GM21825 (cell line): Measurements from ENCODE around the gene LARP1.
"Not testable (repeated sequence)": the region's sequence is repeated elsewhere in the genome, so short reads cannot be mapped to it uniquely, and the experiment has no call there.

Experiments
- ATAC-seq: cut with Tn5 transposase; IDR thresholded peaks from one replicate; pipeline ENCODE4 v1.9.1; 2021; ENCODE audit warnings: mild to moderate bottlenecking, moderate library complexity; ENCODE audit not compliant: unreplicated experiment

Gene LARP1

GRCh38 chr5:154820383-154820782 lies 65.2 kb downstream of the LARP1 start:
- ATAC-seq, result no peak

GRCh38 chr5:154822896-154823295 lies 67.7 kb downstream of the LARP1 start:
- ATAC-seq, result not testable (repeated sequence)

GRCh38 chr5:154823605-154824004 lies 68.4 kb downstream of the LARP1 start:
- ATAC-seq, result no peak

- no peak for ATAC-seq
These were observed 68.9 kb downstream of the LARP1 start for GRCh38 chr5:154824070-154824469.

GRCh38 chr5:154829181-154829588 lies 74.0 kb downstream of the LARP1 start:
- no peak for ATAC-seq

GRCh38 chr5:154829589-154830218 lies 74.5 kb downstream of the LARP1 start:
- no peak for ATAC-seq

- ATAC-seq, result no peak
These were observed 75.0 kb downstream of the LARP1 start for GRCh38 chr5:154830219-154830595.

- no peak for ATAC-seq
These were observed 75.4 kb downstream of the LARP1 start for GRCh38 chr5:154830596-154830995.

- ATAC-seq, result no peak
These were observed 76.3 kb downstream of the LARP1 start for GRCh38 chr5:154831451-154831850.

- not testable (repeated sequence) for ATAC-seq
These were observed 77.6 kb downstream of the LARP1 start for GRCh38 chr5:154832804-154833203.

- no peak for ATAC-seq
These were observed 78.9 kb downstream of the LARP1 start for GRCh38 chr5:154834053-154834452.

GRCh38 chr5:154835701-154836052 lies 80.5 kb downstream of the LARP1 start:
- ATAC-seq, result not testable (repeated sequence)

GRCh38 chr5:154836225-154836624 lies 81.0 kb downstream of the LARP1 start:
- no peak for ATAC-seq

- ATAC-seq, result no peak
These were observed 82.1 kb downstream of the LARP1 start for GRCh38 chr5:154837009-154837901.

- ATAC-seq, result no peak
These were observed 85.5 kb downstream of the LARP1 start for GRCh38 chr5:154840435-154841272.

GRCh38 chr5:154841273-154841661 lies 86.1 kb downstream of the LARP1 start:
- no peak for ATAC-seq

- ATAC-seq, result no peak
These were observed 87.7 kb downstream of the LARP1 start for GRCh38 chr5:154842689-154843530.

GRCh38 chr5:154844809-154845208 lies 89.6 kb downstream of the LARP1 start:
- no peak for ATAC-seq

GRCh38 chr5:154849264-154849785 lies 94.1 kb downstream of the LARP1 start:
- ATAC-seq, result no peak

- ATAC-seq, result no peak
These were observed 94.6 kb downstream of the LARP1 start for GRCh38 chr5:154849791-154850201.
